GM19099 (cell line): Measurements from ENCODE around the gene HNRNPAB.

Source experiments
- POLR2A ChIP-seq: IDR thresholded peaks from 3 replicates; pipeline ENCODE4 v1.6.1; 2011; ENCODE audit warnings: low read depth; ENCODE audit not compliant: insufficient read length; ENCODE audit errors: extremely low read depth

HNRNPAB gene

DNA sequence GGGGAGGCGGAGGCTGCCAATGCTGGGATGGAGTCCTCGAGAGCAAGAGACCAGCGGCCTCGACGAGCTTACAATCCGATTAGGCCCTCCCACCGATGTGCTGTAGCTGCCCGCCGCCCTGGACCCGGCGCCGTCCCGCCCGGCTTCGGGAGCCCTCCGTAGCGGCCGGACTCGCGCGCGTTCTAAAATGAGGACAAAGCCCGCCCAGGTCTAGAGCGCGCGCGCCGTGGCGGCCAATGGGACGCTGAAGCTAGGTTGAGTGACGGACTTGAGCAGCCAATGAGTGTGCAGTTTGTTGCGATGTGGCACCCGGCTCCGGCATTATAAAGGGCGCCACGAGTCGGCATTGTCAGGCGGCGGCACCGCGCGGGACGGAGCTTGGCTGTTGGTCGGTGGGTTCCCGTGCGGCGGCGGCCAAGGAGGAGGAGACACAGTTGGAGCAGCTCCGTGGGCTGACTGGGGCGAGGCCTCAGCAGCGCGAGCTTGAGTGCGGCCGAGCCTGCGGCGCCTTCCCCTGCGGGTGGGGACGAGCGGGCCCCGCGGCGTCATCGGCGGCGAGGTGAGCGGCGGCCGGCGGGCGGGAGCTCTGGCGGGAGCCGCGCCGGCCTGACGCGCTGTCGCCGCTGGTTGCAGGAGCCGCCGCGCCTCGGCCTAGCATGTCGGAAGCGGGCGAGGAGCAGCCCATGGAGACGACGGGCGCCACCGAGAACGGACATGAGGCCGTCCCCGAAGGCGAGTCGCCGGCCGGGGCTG lies at the start of gene HNRNPAB:
TSS of gene HNRNPAB (plus strand) at position 352 of the 753 bp plus-strand sequence. CDS start at position 657, 305 bp downstream.
- peak; percentile 100 for TF ChIP-seq POLR2A

GRCh38 chr5:178155065-178155464 lies 49.3 kb upstream of the HNRNPAB start:
- TF ChIP-seq POLR2A: no peak

- no peak for TF ChIP-seq POLR2A
These were observed 44.2 kb upstream of the HNRNPAB start for GRCh38 chr5:178160176-178160575.

DNA sequence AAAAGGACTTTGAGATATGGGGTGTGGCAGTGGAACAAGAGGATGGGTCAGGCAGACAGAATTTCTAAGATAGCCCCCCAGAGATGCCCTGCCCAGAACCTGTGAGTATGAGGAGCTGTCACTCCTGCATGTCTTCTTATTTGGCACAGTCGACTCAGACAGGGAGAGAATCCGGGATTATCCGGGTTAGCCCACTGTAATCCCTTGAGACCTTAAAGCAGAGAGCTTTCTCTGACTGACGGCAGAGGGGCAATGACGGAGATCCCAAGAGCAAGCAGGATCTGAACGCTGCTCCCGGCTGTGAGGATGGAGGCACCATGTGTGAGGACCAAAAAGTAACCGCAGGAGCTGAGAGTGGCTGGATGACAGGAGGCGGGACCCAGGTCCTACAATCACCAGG lies 41.9 kb upstream of the HNRNPAB start:
- TF ChIP-seq POLR2A: no peak

GRCh38 chr5:178163772-178164735 lies 40.3 kb upstream of the HNRNPAB start:
- no peak for TF ChIP-seq POLR2A

- TF ChIP-seq POLR2A: no peak
These were observed 38.8 kb upstream of the HNRNPAB start for GRCh38 chr5:178165581-178165980.

GRCh38 chr5:178170455-178170854 lies 33.9 kb upstream of the HNRNPAB start:
- TF ChIP-seq POLR2A: no peak

DNA sequence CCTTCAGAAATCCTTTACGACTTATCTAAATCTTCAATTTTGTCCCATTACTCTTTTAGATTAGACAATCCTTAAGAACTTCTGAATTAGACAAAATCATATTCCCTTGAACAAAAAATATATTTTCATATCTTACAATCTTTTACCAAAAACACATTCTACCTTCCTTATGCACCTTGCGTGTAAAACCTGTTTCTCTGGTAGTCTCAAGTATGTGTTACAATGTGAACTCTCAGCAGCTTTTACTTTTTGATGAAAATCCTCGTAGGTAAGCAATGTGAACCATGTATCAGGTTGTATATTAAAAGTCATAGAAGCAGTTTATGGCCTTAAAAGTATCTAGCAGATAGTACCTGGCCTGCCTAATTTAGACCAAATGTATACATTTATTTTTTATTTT lies 29.9 kb upstream of the HNRNPAB start:
- no peak for TF ChIP-seq POLR2A

GRCh38 chr5:178176791-178177190 lies 27.5 kb upstream of the HNRNPAB start:
- no peak for TF ChIP-seq POLR2A

DNA sequence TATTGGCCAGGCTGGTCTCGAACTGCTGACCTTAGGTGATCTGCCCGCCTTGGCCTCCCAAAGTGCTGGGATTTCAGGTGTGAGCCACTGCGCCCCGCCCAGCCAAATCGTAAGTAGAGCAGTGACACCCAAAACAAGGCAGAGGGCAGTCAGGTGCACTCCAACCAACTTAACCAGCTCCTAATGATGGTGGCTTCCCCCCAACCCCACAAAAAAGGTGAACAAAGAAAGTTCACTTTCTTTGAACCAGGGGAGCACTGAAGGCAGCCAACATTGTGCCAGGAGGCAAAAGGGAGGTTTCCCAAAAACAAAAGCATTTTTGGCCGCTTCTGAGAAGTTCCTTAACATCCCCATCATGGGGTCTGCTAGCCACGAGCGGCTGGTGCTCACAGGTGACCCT lies 26.8 kb upstream of the HNRNPAB start:
- no peak for TF ChIP-seq POLR2A

DNA sequence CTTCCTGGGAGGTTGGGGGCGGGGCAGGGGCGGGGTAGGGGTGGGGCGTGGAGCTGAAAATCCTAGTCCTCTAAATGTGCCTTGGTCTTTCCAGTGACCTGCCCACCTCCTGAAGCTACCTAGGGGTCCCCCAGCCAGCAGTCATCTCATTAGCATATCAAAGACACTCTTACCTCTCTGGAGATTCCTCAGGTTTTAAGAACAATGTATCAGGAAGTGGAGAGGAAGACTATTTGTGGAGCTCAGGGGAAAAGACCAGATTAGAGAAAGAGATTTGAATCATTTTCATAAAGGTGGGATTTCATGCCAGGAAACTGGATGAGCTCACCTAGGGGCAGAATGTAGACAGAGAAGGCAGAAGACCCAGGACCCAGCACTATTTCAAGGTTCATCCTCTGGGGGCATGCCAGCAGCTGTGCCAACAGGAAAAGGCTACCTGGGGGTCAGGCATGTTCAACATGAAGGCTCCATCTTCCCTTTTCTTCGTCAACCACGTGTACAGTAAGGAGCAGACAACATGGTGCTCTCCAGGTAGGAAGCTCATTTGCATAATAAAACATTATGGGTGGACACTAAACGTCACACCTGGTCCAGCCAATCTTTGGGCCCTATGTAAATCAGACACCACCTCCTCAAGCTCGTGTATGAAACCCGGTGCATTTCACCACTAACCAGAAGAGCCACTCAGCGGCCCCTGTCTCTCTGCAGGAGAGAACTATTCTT lies 24.0 kb upstream of the HNRNPAB start:
- no peak for TF ChIP-seq POLR2A

- no peak for TF ChIP-seq POLR2A
These were observed 22.0 kb upstream of the HNRNPAB start for GRCh38 chr5:178182158-178182876.

- TF ChIP-seq POLR2A: no peak
These were observed 17.9 kb upstream of the HNRNPAB start for GRCh38 chr5:178186427-178186826.

DNA sequence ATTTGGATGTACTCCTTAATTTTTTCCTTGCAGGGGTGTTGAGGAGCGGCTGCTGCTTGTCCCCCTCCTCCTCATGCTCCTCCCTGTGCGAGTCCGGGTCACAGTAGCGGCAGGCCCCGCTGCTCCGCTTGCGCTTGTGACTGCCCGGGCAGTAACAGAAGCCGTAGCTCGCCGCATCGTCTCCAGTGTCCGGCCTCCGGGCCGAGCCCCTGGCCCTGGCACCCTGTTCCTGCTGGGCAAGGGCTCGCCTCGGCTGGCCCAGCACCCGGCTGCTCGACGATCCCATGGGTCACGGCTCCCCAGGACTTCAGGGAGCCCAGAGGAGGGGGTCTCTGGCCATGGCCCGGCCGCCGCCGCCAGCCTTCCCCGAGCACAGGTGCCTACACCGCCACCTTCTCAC lies 17.3 kb upstream of the HNRNPAB start, which contains the start of gene GMCL2:
TSS of gene GMCL2 (minus strand) at position 358 of the 400 bp plus-strand sequence. CDS start at position 286, 72 bp downstream.
- TF ChIP-seq POLR2A: no peak
